Measurements from ENCODE around the gene PNPLA6.
A peak's percentile ranks its signal among the peaks of the same experiment; 100 is the strongest.
"Not testable (repeated sequence)": the region's sequence is repeated elsewhere in the genome, so short reads cannot be mapped to it uniquely, and the experiment has no call there.

Gene PNPLA6

DNA sequence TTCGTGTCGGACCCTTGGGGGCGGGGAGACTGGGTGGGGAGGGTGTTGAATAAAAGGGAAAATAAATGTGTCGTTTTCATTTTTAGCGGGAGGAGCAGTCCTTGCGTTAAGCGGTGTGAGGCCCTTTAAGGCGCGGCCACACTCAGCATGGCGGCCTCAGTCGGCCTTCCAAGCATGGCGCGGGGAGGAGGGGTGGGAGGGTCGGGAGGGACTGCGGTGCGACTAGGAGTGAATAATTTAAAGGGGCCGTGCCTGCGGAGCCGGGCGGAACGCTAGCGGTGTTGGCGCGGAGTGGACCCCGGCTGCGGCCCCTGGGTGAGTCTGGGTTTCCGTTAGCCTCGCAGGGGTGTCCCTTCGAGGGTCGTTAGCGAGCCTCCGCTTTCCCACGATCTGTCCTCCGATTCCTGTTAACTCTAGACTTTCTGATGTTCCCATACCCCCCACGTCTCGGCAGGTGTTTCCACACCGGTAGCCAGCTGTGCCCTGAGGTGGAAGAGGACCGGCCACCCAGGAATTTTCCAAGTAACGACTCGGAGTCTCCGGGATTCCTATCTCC, 1.5 kb upstream of the PNPLA6 start:
- DNase-seq (ENCODE audit: low spot score) = peak; percentile 97

DNA sequence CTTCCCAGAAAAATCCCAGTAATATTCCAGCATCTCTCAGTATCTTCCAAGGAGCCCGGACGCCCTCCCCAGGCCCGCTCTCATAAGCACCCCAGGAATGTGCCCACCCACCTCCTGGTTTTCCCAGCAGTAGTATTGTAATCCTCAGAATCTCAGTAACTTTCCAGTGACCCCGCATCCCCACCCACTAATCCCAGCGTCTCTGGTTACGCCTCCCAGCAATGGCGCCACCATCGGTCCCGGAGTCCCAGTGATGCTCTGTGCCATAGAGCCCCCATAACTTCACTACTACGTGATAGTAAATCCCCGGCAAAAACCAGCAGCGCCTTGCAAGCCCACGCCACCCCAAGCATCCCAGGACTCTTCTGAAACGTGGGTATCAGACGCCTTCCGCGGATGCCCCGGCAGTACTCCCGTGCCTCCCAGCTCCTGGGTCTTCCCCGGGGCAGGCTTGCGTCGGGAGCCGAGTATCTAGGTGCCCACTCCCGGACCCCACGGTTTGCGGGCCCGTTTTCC, 928 bp upstream of the PNPLA6 start:
- DNase-seq (ENCODE audit: low spot score) = peak; percentile 95

GRCh38 chr19:7535998-7536695, 630 bp downstream of the PNPLA6 start:
- DNase-seq (ENCODE audit: low spot score) = no peak

DNA sequence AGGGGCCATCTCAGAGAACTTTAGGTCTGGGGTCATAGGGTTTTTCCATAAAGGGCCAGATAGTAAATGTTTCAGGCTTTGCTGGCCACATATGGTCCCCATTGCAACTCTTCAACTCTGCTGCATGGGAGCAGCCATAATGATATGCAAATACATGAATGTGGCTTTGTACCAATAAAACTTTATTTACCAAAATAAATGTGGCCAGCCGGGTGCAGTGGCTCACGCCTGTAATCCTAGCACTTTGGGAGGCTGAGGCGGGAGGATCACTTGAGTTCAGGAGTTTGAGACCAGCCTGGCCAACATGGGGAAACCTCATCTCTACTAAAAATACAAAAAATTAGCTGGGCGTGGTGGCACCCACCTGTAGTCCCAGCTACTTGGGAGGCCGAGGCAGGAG, 3.5 kb downstream of the PNPLA6 start:
- DNase-seq (ENCODE audit: low spot score) = not testable (repeated sequence)

GRCh38 chr19:7539827-7540425, 4.4 kb downstream of the PNPLA6 start:
- DNase-seq (ENCODE audit: low spot score) = no peak

DNA sequence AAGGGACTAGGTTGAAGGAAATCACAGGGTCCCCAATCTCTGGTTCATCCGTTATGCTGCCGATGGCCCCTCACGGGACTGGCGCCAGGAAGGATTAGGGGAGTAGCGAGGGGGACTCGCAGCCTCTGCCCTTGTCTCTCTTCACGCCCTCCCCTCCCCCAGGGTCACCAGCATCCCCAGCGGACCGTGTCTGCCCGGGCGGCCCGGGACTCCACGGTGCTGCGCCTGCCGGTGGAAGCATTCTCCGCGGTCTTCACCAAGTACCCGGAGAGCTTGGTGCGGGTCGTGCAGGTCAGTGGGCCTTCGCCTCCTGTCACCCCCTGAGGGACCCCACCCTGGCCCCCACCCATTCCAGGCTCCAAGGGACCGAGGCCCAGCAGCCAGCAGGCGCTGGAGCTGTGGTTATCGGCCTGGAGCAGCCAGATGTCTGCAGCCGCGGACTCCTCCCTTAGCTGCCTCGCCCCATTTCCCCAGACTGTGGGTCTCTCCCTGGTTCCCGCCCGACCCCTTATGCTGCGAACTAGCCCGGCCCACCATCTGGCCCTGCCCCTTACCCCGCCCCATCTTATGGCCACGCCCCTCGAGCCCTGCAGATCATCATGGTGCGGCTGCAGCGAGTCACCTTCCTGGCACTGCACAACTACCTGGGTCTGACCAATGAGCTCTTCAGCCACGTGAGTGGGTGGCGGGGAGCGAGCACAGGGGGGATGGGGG, 5.4 kb downstream of the PNPLA6 start:
- DNase-seq (ENCODE audit: low spot score) = no peak

- no peak for DNase-seq (ENCODE audit: low spot score)
Measured at GRCh38 chr19:7541475-7541824, 5.9 kb downstream of the PNPLA6 start.

- no peak for DNase-seq (ENCODE audit: low spot score)
Measured at GRCh38 chr19:7541828-7542443, 6.4 kb downstream of the PNPLA6 start.

- no peak for DNase-seq (ENCODE audit: low spot score)
Measured at GRCh38 chr19:7542556-7543348, 7.2 kb downstream of the PNPLA6 start.

DNA sequence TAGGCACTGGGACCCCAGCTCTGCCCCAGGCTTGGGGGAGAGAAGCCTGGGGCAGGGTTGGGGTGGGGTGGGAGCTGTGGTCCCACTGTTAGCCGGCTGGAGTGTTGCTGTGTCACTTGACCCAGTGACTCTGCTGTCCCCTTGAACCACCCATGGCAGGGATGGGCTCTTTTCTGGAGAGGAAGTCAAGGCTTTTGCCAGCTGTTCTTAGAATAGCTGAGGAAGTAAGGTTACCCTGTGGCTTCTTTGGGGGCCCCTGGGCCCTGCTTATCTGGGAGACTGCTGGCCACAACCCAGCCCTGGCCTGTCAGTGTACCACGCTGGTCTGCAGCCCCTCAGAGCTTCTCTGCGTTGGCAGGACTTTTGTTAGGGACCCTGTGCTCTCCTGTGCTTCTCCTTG, 9.1 kb downstream of the PNPLA6 start:
- no peak for DNase-seq (ENCODE audit: low spot score)

GRCh38 chr19:7545300-7545699, 9.8 kb downstream of the PNPLA6 start:
- no peak for DNase-seq (ENCODE audit: low spot score)

GRCh38 chr19:7545904-7546303, 10.4 kb downstream of the PNPLA6 start:
- no peak for DNase-seq (ENCODE audit: low spot score)

- no peak for DNase-seq (ENCODE audit: low spot score)
Measured at GRCh38 chr19:7547159-7547558, 11.6 kb downstream of the PNPLA6 start.

DNA sequence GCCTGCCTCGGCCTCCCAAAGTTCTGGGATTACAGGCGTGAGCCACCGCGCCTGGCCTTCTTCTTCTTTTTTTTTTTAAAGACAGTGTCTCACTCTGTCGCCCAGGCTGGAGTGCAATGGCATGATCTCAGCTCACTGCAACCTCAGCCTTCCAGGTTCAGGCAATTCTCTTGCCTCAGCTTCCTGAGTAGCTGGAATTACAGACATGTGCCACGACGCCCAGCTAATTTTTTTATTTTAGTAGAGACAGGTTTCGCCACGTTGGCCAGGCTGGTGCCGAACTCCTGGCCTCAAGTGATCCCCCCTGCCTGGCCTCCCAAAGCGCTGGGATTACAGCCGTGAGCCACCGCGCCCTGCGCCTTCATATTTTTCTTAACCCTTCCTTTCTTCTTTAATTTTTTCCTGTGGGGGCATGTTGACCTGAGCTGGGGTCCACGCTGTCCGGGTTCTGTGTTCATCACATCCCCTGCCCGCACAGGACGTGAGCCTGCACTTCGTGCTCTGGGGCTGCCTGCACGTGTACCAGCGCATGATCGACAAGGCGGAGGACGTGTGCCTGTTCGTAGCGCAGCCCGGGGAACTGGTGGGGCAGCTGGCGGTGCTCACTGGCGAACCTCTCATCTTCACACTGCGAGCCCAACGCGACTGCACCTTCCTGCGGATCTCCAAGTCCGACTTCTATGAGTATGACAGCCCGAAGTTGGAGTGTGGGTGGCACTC, 14.1 kb downstream of the PNPLA6 start:
- no peak for DNase-seq (ENCODE audit: low spot score)

DNA sequence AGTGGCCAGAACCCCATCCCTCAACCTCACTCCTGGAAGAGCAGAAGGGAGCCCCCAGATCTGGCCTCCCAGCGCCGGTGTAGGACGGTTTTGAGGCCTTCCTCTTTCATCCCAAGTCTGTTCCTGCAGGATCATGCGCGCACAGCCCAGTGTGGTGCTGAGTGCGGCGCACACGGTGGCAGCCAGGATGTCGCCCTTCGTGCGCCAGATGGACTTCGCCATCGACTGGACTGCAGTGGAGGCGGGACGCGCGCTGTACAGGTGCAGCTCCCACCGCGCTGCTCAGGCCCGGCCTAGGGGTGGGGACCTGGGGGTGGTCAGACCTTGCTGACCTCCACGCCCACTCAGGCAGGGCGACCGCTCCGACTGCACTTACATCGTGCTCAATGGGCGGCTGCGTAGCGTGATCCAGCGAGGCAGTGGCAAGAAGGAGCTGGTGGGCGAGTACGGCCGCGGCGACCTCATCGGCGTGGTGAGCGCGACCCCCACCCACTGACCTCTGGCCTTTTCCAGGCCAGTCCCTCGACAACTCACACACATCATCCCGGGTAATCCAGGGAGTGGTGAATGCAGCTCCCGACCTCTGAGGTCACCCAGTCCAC, 14.8 kb downstream of the PNPLA6 start:
- DNase-seq (ENCODE audit: low spot score) = no peak

GRCh38 chr19:7550987-7551761, 15.7 kb downstream of the PNPLA6 start:
- DNase-seq (ENCODE audit: low spot score) = no peak

DNA sequence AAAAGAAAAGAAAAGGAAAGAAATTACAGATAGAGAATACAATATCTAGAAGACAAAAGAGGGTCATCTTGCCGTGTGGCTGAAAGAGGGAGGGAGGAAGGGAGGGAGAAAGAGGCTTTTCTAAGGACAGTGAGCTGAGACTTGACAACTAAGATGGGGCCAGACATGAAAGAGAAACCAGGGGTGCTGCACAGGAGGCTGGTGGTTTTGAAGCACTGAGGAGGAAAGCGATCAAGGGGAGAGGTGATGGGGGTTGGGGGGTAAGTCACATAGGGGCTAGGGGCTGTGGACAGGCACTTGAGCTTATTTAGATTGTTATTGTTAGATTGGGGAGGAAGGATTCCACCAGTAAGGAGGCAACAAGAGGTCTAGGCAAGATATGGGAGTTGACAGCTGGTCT, 17.3 kb downstream of the PNPLA6 start:
- DNase-seq (ENCODE audit: low spot score) = no peak

DNA sequence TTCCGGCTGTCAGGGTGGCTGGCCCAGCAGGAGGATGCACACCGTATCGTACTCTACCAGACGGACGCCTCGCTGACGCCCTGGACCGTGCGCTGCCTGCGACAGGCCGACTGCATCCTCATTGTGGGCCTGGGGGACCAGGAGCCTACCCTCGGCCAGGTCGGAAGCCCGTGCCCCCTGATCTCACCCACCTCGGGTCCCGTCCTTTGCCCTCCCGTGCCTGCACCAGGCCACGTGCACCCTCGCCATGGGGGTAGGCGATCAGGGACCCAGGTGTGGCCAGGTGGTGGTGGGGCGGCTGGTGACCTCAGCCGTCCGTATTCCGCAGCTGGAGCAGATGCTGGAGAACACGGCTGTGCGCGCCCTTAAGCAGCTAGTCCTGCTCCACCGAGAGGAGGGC, 19.0 kb downstream of the PNPLA6 start:
- no peak for DNase-seq (ENCODE audit: low spot score)

DNA sequence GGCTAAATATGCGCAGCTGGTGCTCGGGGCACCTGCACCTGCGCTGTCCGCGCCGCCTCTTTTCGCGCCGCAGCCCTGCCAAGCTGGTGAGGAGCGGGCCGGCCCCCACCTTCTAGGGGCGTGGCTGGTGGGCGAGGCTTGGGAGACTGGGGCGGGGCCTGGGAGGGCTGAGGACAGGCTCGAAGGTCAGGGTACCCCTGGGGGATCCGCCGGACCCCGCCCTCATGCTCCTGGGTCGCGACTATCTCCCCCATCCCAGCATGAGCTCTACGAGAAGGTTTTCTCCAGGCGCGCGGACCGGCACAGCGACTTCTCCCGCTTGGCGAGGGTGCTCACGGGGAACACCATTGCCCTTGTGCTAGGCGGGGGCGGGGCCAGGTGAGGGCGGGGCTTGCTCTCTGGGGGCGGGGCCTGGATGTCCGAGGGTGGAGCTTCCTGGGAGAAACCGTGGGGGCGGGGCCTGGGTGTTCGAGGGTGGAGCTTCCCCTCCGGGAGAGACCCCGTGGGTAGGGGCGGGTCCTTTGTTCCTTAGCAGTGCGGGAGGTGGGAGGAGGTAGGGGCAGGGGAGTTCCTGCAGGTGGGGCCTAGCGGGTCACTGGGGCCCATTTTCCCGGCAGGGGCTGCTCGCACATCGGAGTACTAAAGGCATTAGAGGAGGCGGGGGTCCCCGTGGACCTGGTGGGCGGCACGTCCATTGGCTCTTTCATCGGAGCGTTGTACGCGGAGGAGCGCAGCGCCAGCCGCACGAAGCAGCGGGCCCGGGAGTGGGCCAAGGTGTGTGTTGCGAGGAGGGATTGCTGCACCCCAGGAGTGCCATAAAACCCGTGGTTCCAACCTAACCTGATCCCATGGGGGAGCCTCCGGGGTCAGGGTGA, 19.7 kb downstream of the PNPLA6 start:
- peak; percentile 35 for DNase-seq (ENCODE audit: low spot score)
